HL-60 (cell line): ENCODE data around the gene FHL2.

Experiments used
- GABPA ChIP-seq: IDR thresholded peaks from 2 replicates; pipeline ENCODE4 v1.6.1; 2012; ENCODE audit warnings: low read depth
- SPI1 ChIP-seq: IDR thresholded peaks from 2 replicates; pipeline ENCODE4 v1.6.1; 2012; ENCODE audit warnings: low read depth, mild to moderate bottlenecking, borderline replicate concordance
- TF ChIP-seq, protein P1 (sequence below): IDR thresholded peaks from one replicate; pipeline ENCODE4 v1.5.1; 2011; ENCODE audit warnings: low read length, control low read depth, inconsistent platforms; ENCODE audit not compliant: insufficient read depth
- TF ChIP-seq, protein P2 (sequence below): IDR thresholded peaks from 2 replicates; pipeline ENCODE4 v1.6.1; 2012; ENCODE audit warnings: low read depth; ENCODE audit not compliant: insufficient replicate concordance

DNA sequence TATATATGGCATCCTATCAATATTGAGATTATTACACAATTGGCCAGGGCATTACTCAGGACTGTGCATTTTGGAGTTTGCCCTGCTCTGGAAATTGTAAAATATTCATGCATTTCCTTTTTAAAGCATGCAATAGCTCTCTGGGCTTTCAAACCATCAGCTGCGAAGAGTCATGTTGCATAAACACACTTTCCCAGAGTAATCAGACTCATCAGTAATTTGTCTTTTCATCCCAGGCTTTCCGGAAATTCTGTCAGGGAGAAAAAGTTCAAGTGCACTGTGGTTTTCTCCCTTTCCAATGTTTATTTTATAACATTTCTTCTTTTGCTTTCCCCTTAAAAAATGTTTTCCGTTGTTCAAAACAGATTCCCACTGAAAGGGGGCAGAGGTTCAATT, 38.9 kb upstream of the FHL2 start:
- TF ChIP-seq, protein P1, sequence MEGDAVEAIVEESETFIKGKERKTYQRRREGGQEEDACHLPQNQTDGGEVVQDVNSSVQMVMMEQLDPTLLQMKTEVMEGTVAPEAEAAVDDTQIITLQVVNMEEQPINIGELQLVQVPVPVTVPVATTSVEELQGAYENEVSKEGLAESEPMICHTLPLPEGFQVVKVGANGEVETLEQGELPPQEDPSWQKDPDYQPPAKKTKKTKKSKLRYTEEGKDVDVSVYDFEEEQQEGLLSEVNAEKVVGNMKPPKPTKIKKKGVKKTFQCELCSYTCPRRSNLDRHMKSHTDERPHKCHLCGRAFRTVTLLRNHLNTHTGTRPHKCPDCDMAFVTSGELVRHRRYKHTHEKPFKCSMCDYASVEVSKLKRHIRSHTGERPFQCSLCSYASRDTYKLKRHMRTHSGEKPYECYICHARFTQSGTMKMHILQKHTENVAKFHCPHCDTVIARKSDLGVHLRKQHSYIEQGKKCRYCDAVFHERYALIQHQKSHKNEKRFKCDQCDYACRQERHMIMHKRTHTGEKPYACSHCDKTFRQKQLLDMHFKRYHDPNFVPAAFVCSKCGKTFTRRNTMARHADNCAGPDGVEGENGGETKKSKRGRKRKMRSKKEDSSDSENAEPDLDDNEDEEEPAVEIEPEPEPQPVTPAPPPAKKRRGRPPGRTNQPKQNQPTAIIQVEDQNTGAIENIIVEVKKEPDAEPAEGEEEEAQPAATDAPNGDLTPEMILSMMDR = no peak
- TF ChIP-seq SPI1 (no peak), GABPA (no peak)
- TF ChIP-seq, protein P2, sequence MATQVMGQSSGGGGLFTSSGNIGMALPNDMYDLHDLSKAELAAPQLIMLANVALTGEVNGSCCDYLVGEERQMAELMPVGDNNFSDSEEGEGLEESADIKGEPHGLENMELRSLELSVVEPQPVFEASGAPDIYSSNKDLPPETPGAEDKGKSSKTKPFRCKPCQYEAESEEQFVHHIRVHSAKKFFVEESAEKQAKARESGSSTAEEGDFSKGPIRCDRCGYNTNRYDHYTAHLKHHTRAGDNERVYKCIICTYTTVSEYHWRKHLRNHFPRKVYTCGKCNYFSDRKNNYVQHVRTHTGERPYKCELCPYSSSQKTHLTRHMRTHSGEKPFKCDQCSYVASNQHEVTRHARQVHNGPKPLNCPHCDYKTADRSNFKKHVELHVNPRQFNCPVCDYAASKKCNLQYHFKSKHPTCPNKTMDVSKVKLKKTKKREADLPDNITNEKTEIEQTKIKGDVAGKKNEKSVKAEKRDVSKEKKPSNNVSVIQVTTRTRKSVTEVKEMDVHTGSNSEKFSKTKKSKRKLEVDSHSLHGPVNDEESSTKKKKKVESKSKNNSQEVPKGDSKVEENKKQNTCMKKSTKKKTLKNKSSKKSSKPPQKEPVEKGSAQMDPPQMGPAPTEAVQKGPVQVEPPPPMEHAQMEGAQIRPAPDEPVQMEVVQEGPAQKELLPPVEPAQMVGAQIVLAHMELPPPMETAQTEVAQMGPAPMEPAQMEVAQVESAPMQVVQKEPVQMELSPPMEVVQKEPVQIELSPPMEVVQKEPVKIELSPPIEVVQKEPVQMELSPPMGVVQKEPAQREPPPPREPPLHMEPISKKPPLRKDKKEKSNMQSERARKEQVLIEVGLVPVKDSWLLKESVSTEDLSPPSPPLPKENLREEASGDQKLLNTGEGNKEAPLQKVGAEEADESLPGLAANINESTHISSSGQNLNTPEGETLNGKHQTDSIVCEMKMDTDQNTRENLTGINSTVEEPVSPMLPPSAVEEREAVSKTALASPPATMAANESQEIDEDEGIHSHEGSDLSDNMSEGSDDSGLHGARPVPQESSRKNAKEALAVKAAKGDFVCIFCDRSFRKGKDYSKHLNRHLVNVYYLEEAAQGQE = no peak
